Spleen (tissue), 7 donors: ENCODE measurements around the gene MPZL2.

ENCODE experiments used
- POLR2AphosphoS5 ChIP-seq, 3 donors: sonication (generic); formaldehyde crosslinking; IDR thresholded peaks; one replicate each; pipeline ENCODE4 v1.5.1; 2017; ENCODE audit warnings: antibody characterized with exemption in 3 of 3
- TF ChIP-seq, protein P1 (sequence below), 11 experiments: fragments of 200-600 bp in 7 of 11; fragments of 450-650 bp in 4 of 11; sonication (generic) in 4 of 11; IDR thresholded peaks in 8 of 11; conservative IDR thresholded peaks in 3 of 11; 1 replicate in 7 of 11; 2 replicates in 4 of 11; pipeline versions ENCODE4 v1.4.0 to v1.8.0; 2016 to 2021; ENCODE audit warnings: antibody characterized with exemption in 11 of 11, inconsistent platforms in 4 of 11, mild to moderate bottlenecking in 1 of 11
- donor health status: DM: no; HTN: no; CAD: no; lungs with moderate emphysema.
- donor health status: DM: no; HTN: no; CAD: no.
- donor health status: DM: no; HTN: no; CAD: no.

- TF ChIP-seq, protein P1, sequence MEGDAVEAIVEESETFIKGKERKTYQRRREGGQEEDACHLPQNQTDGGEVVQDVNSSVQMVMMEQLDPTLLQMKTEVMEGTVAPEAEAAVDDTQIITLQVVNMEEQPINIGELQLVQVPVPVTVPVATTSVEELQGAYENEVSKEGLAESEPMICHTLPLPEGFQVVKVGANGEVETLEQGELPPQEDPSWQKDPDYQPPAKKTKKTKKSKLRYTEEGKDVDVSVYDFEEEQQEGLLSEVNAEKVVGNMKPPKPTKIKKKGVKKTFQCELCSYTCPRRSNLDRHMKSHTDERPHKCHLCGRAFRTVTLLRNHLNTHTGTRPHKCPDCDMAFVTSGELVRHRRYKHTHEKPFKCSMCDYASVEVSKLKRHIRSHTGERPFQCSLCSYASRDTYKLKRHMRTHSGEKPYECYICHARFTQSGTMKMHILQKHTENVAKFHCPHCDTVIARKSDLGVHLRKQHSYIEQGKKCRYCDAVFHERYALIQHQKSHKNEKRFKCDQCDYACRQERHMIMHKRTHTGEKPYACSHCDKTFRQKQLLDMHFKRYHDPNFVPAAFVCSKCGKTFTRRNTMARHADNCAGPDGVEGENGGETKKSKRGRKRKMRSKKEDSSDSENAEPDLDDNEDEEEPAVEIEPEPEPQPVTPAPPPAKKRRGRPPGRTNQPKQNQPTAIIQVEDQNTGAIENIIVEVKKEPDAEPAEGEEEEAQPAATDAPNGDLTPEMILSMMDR (IDR thresholded peaks at IDR 0.05 in 8 of 11, conservative IDR thresholded peaks at IDR 0.05 in 3 of 11), result no peak
- no peak for TF ChIP-seq POLR2AphosphoS5 (IDR thresholded peaks at IDR 0.05)
Measured at GRCh38 chr11:118304227-118304567, 40.1 kb upstream of the MPZL2 start.
